Fibroblast of the aortic adventitia (primary cell): ENCODE data around the gene TLR6. TPM values are rescaled to one million over a fixed set of nuclear protein-coding genes. Genes with fewer than 3 reads are reported as not detected.

Experiments used
- DNase-seq: peaks from one replicate; pipeline ENCODE4 v3.0.0-alpha.2; 2010; ENCODE audit warnings: low read depth
- H3K4me3 ChIP-seq: 2 replicates; pipeline ENCODE4 v1.5.1; 2011; ENCODE audit warnings: low read depth, mild to moderate bottlenecking, control low read depth, low read length, moderate library complexity
- CTCF ChIP-seq: IDR thresholded peaks from 2 replicates; pipeline ENCODE4 v1.5.1; 2011; ENCODE audit warnings: mild to moderate bottlenecking, low read length, control low read depth, inconsistent platforms; ENCODE audit not compliant: insufficient read depth
- total RNA-seq: library from RNA; depleted of rRNA; stranded (reverse); fragments of >200 nt; gene quantifications from 2 replicates; pipeline ENCODE4 v1.2.3, GENCODE V29; 2012; ENCODE audit warnings: low replicate concordance

Gene TLR6
- total RNA-seq, 1 donor: 5.0 TPM

- peak; percentile 40 for DNase-seq
- peak overlapping the region; percentile 89 for H3K4me3 ChIP-seq
- TF ChIP-seq CTCF: no peak
Observed at GRCh38 chr4:38869511-38869910, 12.9 kb upstream of the TLR6 start.

- peak; percentile 45 for DNase-seq
- peak overlapping the region; percentile 89 for H3K4me3 ChIP-seq
- TF ChIP-seq CTCF: no peak
Observed at GRCh38 chr4:38868059-38868960, 11.7 kb upstream of the TLR6 start.

GRCh38 chr4:38867478-38868058 is 11.0 kb upstream of the TLR6 start, which contains the start of gene FAM114A1:
TSS of gene FAM114A1 (plus strand) at chr4:38867806. CDS start at chr4:38878079, 10,273 bp downstream.
- peak within 1 kb of the TSS; percentile 89 for H3K4me3 ChIP-seq
- DNase-seq: peak; percentile 76
- TF ChIP-seq CTCF: no peak

GRCh38 chr4:38866973-38867477 is 10.4 kb upstream of the TLR6 start:
- no peak for DNase-seq
- H3K4me3 ChIP-seq: peak overlapping the region; percentile 58
- TF ChIP-seq CTCF: no peak

- no peak for TF ChIP-seq CTCF
- no peak for DNase-seq
- no peak overlapping the region for H3K4me3 ChIP-seq
Observed at GRCh38 chr4:38865445-38865844, 8.8 kb upstream of the TLR6 start.

- no peak for DNase-seq
- no peak for TF ChIP-seq CTCF
Observed at GRCh38 chr4:38861791-38862190, 5.2 kb upstream of the TLR6 start.

More at GRCh38 chr4:38861791-38862190, 5.2 kb upstream of the TLR6 start:
- H3K4me3 ChIP-seq: no peak overlapping the region
